Neural progenitor cell (in vitro differentiated cells): Measurements from ENCODE around the gene TRH. TPM values are rescaled to one million over a fixed set of nuclear protein-coding genes. Genes with fewer than 3 reads are reported as not detected.

ENCODE experiments used
- DNase-seq: peaks from one replicate; pipeline ENCODE4 v3.0.0-alpha.2; 2016; ENCODE audit warnings: low spot score
- H2AFZ ChIP-seq: fragments of 200-600 bp; sonication (generic); replicated peaks from 2 replicates; pipeline ENCODE4 v1.6.1; 2016; ENCODE audit warnings: antibody characterized with exemption
- H3F3A ChIP-seq: fragments of 200-600 bp; sonication (generic); 2 replicates; pipeline ENCODE4 v1.6.1; 2016; ENCODE audit warnings: antibody characterized with exemption, low read depth
- H3K27ac ChIP-seq: fragments of 200-600 bp; sonication (generic); 2 replicates; pipeline ENCODE4 v1.5.1; 2016; ENCODE audit warnings: mild to moderate bottlenecking
- H3K27me3 ChIP-seq: fragments of 200-600 bp; sonication (generic); 2 replicates; pipeline ENCODE4 v1.6.1; 2016; ENCODE audit warnings: mild to moderate bottlenecking, moderate library complexity
- H3K36me3 ChIP-seq: fragments of 200-600 bp; sonication (generic); 2 replicates; pipeline ENCODE4 v1.5.1; 2016
- H3K4me1 ChIP-seq: fragments of 200-600 bp; sonication (generic); 2 replicates; pipeline ENCODE4 v1.6.1; 2016; ENCODE audit warnings: mixed run types
- H3K4me2 ChIP-seq: fragments of 200-600 bp; sonication (generic); 2 replicates; pipeline ENCODE4 v1.6.1; 2016
- H3K4me3 ChIP-seq: fragments of 200-600 bp; sonication (generic); 2 replicates; pipeline ENCODE4 v1.5.1; 2016
- H3K79me2 ChIP-seq: fragments of 200-600 bp; sonication (generic); 2 replicates; pipeline ENCODE4 v1.6.1; 2016; ENCODE audit warnings: low read depth
- H3K9ac ChIP-seq: fragments of 200-600 bp; sonication (generic); 2 replicates; pipeline ENCODE4 v1.6.1; 2016
- H3K9me3 ChIP-seq: fragments of 200-600 bp; sonication (generic); 2 replicates; pipeline ENCODE4 v1.5.1; 2016; ENCODE audit warnings: low read depth
- H4K20me1 ChIP-seq: fragments of 200-600 bp; sonication (generic); 2 replicates; pipeline ENCODE4 v1.6.1; 2016; ENCODE audit warnings: low read depth
- H3K27ac Mint-ChIP-seq: 3 replicates; pipeline ENCODE4 v1.8.0; 2021; ENCODE audit warnings: mixed read lengths
- H3K27me3 Mint-ChIP-seq: 2 replicates; pipeline ENCODE4 v1.8.0; 2022; ENCODE audit warnings: low read depth, mild to moderate bottlenecking, inconsistent platforms, moderate library complexity, mixed read lengths; ENCODE audit not compliant: insufficient read depth
- H3K36me3 Mint-ChIP-seq: 3 replicates; pipeline ENCODE4 v1.8.0; 2021; ENCODE audit warnings: mixed read lengths
- H3K4me1 Mint-ChIP-seq: 3 replicates; pipeline ENCODE4 v1.8.0; 2021; ENCODE audit warnings: mixed read lengths
- H3K4me3 Mint-ChIP-seq: 3 replicates; pipeline ENCODE4 v1.8.0; 2021; ENCODE audit warnings: mild to moderate bottlenecking, moderate library complexity, mixed read lengths
- H3K9me3 Mint-ChIP-seq: 3 replicates; pipeline ENCODE4 v1.8.0; 2020; ENCODE audit warnings: mixed read lengths
- CTCF ChIP-seq: fragments of 200-600 bp; sonication (generic); IDR thresholded peaks from 2 replicates; pipeline ENCODE4 v1.5.1; 2017; ENCODE audit warnings: antibody characterized with exemption, mild to moderate bottlenecking
- EZH2 ChIP-seq: fragments of 200-600 bp; sonication (generic); IDR thresholded peaks from 2 replicates; pipeline ENCODE4 v1.6.1; 2017; ENCODE audit warnings: antibody characterized with exemption, mild to moderate bottlenecking, moderate library complexity
- EZH2phosphoT487 ChIP-seq: fragments of 200-600 bp; sonication (generic); IDR thresholded peaks from 2 replicates; pipeline ENCODE4 v1.6.1; 2017; ENCODE audit warnings: antibody characterized with exemption
- total RNA-seq: library from RNA; depleted of rRNA; stranded (reverse); fragments of >200 nt; gene quantifications from 2 replicates; pipeline ENCODE4 v1.2.3, GENCODE V29; 2015; ENCODE audit warnings: low replicate concordance

TRH gene, protein sequence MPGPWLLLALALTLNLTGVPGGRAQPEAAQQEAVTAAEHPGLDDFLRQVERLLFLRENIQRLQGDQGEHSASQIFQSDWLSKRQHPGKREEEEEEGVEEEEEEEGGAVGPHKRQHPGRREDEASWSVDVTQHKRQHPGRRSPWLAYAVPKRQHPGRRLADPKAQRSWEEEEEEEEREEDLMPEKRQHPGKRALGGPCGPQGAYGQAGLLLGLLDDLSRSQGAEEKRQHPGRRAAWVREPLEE
- total RNA-seq, result 0.19 TPM in 1 of 2 replicates, not detected in the other

DNA sequence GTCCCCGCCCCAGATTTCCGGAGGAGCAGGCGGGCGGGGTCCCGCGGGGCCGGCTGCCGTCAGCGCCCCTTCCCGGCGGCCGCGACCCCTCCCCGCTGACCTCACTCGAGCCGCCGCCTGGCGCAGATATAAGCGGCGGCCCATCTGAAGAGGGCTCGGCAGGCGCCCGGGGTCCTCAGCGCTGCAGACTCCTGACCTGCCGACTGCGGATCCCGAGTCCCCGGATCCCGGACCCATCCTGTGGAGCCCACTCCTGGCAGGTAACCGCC lies at the start of gene TRH:
Gene TRH, plus strand, starts transcription at position 157 of the 269 bp plus-strand sequence. CDS start 1,097 bp downstream, outside the sequence.
- Mint-ChIP-seq H3K36me3 (no peaks in the 10 kb centered on the region), H3K4me3 (peak within 1 kb of the TSS; percentile 84), H3K9me3 (no peaks in the 10 kb centered on the region), H3K27me3 (peaks cover 62% of the 10 kb centered on the region), H3K4me1 (peaks cover 40% of the 10 kb centered on the region), H3K27ac (peak within 1 kb of the TSS; percentile 38)
- H3K4me2 ChIP-seq, result peak within 1 kb of the TSS; percentile 91
- no peaks in the 10 kb centered on the region for H3K36me3 ChIP-seq
- H3K4me1 ChIP-seq, result peaks cover 15% of the 10 kb centered on the region
- H3F3A ChIP-seq, result peaks cover 18% of the 10 kb centered on the region
- no peaks in the 10 kb centered on the region for H3K79me2 ChIP-seq
- H3K9ac ChIP-seq, result no peak within 1 kb of the TSS
- TF ChIP-seq CTCF, result no peak
- TF ChIP-seq EZH2phosphoT487, result no peak
- TF ChIP-seq EZH2, result no peak
- H3K4me3 ChIP-seq, result peak within 1 kb of the TSS; percentile 52
- DNase-seq, result peak; percentile 78
- peaks cover 100% of the 10 kb centered on the region for H3K27me3 ChIP-seq
- peak within 1 kb of the TSS; percentile 92 for H2AFZ ChIP-seq
- H3K27ac ChIP-seq, result no peak within 1 kb of the TSS
- H4K20me1 ChIP-seq, result peaks cover 22% of the 10 kb centered on the region
- no peaks in the 10 kb centered on the region for H3K9me3 ChIP-seq

- Histone ChIP-seq H3K27me3 (no peaks in the 10 kb centered on the region), H2AFZ (no peak overlapping the region), H3K4me1 (no peaks in the 10 kb centered on the region), H3K4me3 (no peak overlapping the region), H3K4me2 (no peak overlapping the region), H3K27ac (no peak overlapping the region), H3K9me3 (no peaks in the 10 kb centered on the region), H4K20me1 (no peaks in the 10 kb centered on the region), H3K79me2 (no peaks in the 10 kb centered on the region), H3K36me3 (no peaks in the 10 kb centered on the region), H3F3A (no peaks in the 10 kb centered on the region), H3K9ac (no peak overlapping the region)
- H3K27me3 Mint-ChIP-seq, result peaks cover 2% of the 10 kb centered on the region
- H3K27ac Mint-ChIP-seq, result no peak overlapping the region
- TF ChIP-seq EZH2, result no peak
- TF ChIP-seq EZH2phosphoT487, result no peak
- TF ChIP-seq CTCF, result no peak
- H3K36me3 Mint-ChIP-seq, result no peaks in the 10 kb centered on the region
- H3K9me3 Mint-ChIP-seq, result peaks cover 13% of the 10 kb centered on the region
- no peak overlapping the region for H3K4me3 Mint-ChIP-seq
- H3K4me1 Mint-ChIP-seq, result no peaks in the 10 kb centered on the region
- DNase-seq, result no peak
Observed at GRCh38 chr3:129927072-129927471, 47.4 kb upstream of the TRH start.

- Histone ChIP-seq H4K20me1 (no peaks in the 10 kb centered on the region), H3K27me3 (peaks cover 9% of the 10 kb centered on the region), H2AFZ (no peak overlapping the region), H3K4me1 (no peaks in the 10 kb centered on the region), H3K79me2 (no peaks in the 10 kb centered on the region), H3F3A (no peaks in the 10 kb centered on the region), H3K36me3 (no peaks in the 10 kb centered on the region), H3K9ac (no peak overlapping the region), H3K27ac (no peak overlapping the region), H3K9me3 (no peaks in the 10 kb centered on the region), H3K4me2 (no peak overlapping the region), H3K4me3 (no peak overlapping the region)
- peaks cover 13% of the 10 kb centered on the region for H3K9me3 Mint-ChIP-seq
- H3K4me1 Mint-ChIP-seq, result no peaks in the 10 kb centered on the region
- H3K36me3 Mint-ChIP-seq, result no peaks in the 10 kb centered on the region
- TF ChIP-seq EZH2phosphoT487 (no peak), EZH2 (no peak), CTCF (no peak)
- peaks cover 4% of the 10 kb centered on the region for H3K27me3 Mint-ChIP-seq
- H3K4me3 Mint-ChIP-seq, result no peak overlapping the region
- H3K27ac Mint-ChIP-seq, result no peak overlapping the region
- DNase-seq, result no peak
Observed at GRCh38 chr3:129929383-129929782, 45.1 kb upstream of the TRH start.
